Skeletal muscle satellite cell (primary cell): Measurements from ENCODE around the gene CRB1.

ENCODE experiments used
- H3K27me3 ChIP-seq: 2 replicates; pipeline ENCODE4 v1.7.0; 2013; ENCODE audit warnings: low read length; ENCODE audit not compliant: control insufficient read depth, insufficient read depth
- H3K36me3 ChIP-seq: 2 replicates; pipeline ENCODE4 v1.7.0; 2013; ENCODE audit warnings: mild to moderate bottlenecking, control low read depth, low read length; ENCODE audit not compliant: insufficient read depth
- H3K4me1 ChIP-seq: 2 replicates; pipeline ENCODE4 v1.7.0; 2013; ENCODE audit warnings: low read length; ENCODE audit not compliant: control insufficient read depth, insufficient read depth
- H3K4me2 ChIP-seq: 2 replicates; pipeline ENCODE4 v1.7.0; 2013; ENCODE audit warnings: mild to moderate bottlenecking, low read length
- H3K4me3 ChIP-seq: 2 replicates; pipeline ENCODE4 v1.7.0; 2013; ENCODE audit warnings: low read length
- H3K9ac ChIP-seq: 2 replicates; pipeline ENCODE4 v1.7.0; 2013; ENCODE audit warnings: mild to moderate bottlenecking, low read depth, low read length, moderate library complexity
- H3K9me3 ChIP-seq: replicated peaks from 2 replicates; pipeline ENCODE4 v1.7.0; 2013; ENCODE audit warnings: mild to moderate bottlenecking, control low read depth, low read length

CRB1 gene

GRCh38 chr1:197327776-197328364, 59.8 kb downstream of the CRB1 start:
- no peaks in the 10 kb centered on the region for H3K9me3 ChIP-seq
- H3K4me2 ChIP-seq, result no peak overlapping the region
- H3K36me3 ChIP-seq, result no peaks in the 10 kb centered on the region
- H3K27me3 ChIP-seq, result no peaks in the 10 kb centered on the region
- no peaks in the 10 kb centered on the region for H3K4me1 ChIP-seq
- no peak overlapping the region for H3K9ac ChIP-seq
- H3K4me3 ChIP-seq, result no peak overlapping the region

GRCh38 chr1:197330213-197330612, 62.2 kb downstream of the CRB1 start:
- no peaks in the 10 kb centered on the region for H3K9me3 ChIP-seq
- no peak overlapping the region for H3K4me2 ChIP-seq
- H3K4me3 ChIP-seq, result no peak overlapping the region
- no peaks in the 10 kb centered on the region for H3K36me3 ChIP-seq
- H3K4me1 ChIP-seq, result no peaks in the 10 kb centered on the region
- no peaks in the 10 kb centered on the region for H3K27me3 ChIP-seq
- H3K9ac ChIP-seq, result no peak overlapping the region

DNA sequence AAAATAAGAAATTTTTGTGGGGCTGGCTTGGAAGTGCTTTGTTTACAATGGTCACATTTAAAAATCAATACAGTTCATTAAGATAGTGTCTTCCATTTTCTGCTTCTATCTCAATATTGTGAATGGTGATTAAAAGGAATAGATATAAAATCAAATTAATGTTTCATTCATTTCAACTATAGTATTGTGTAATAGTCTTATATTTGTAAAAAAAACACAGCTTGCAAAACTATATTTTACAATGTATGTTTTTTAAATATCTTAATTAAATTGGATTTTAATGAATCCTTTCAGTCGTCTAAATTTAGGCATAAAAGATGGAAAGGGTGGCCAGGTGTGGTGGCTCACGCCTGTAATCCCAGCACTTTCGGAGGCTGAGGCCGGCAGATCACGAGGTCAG, 63.5 kb downstream of the CRB1 start:
- Histone ChIP-seq H3K4me1 (no peaks in the 10 kb centered on the region), H3K27me3 (no peaks in the 10 kb centered on the region), H3K9me3 (no peaks in the 10 kb centered on the region), H3K36me3 (no peaks in the 10 kb centered on the region), H3K9ac (no peak overlapping the region), H3K4me3 (no peak overlapping the region), H3K4me2 (no peak overlapping the region)

- Histone ChIP-seq H3K4me2 (no peak overlapping the region), H3K36me3 (no peaks in the 10 kb centered on the region), H3K4me3 (no peak overlapping the region), H3K27me3 (no peaks in the 10 kb centered on the region), H3K9me3 (no peaks in the 10 kb centered on the region), H3K9ac (no peak overlapping the region), H3K4me1 (no peaks in the 10 kb centered on the region)
Measured at GRCh38 chr1:197333041-197333440, 65.0 kb downstream of the CRB1 start.

DNA sequence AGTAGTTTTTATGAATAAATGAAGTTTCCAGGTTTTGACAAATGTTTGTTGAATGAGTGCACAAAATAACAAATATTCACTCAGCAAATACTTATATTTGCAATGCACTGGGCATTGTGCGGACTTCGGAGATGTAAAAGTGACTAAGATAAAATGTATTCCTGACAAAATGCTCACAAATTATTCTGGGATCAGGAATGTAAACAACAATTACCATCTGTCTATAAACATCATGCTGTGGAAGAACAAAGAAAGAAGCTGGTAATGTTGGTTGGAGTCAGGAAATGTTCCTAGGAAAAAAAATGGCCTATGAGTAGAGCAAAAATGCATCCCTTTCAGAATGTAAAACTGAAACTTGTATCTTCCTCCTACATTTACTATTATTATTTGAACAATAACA, 68.5 kb downstream of the CRB1 start:
- H3K27me3 ChIP-seq, result no peaks in the 10 kb centered on the region
- H3K36me3 ChIP-seq, result no peaks in the 10 kb centered on the region
- no peak overlapping the region for H3K4me2 ChIP-seq
- H3K4me3 ChIP-seq, result no peak overlapping the region
- H3K9ac ChIP-seq, result no peak overlapping the region
- H3K9me3 ChIP-seq, result no peaks in the 10 kb centered on the region
- H3K4me1 ChIP-seq, result no peaks in the 10 kb centered on the region

- no peaks in the 10 kb centered on the region for H3K9me3 ChIP-seq
- H3K4me1 ChIP-seq, result no peaks in the 10 kb centered on the region
- no peaks in the 10 kb centered on the region for H3K27me3 ChIP-seq
- H3K36me3 ChIP-seq, result no peaks in the 10 kb centered on the region
- H3K9ac ChIP-seq, result no peak overlapping the region
- H3K4me2 ChIP-seq, result no peak overlapping the region
- no peak overlapping the region for H3K4me3 ChIP-seq
Measured at GRCh38 chr1:197339106-197340060, 71.3 kb downstream of the CRB1 start.

GRCh38 chr1:197341626-197342025, 73.6 kb downstream of the CRB1 start:
- no peak overlapping the region for H3K4me3 ChIP-seq
- no peaks in the 10 kb centered on the region for H3K27me3 ChIP-seq
- H3K9me3 ChIP-seq, result no peaks in the 10 kb centered on the region
- H3K36me3 ChIP-seq, result no peaks in the 10 kb centered on the region
- H3K9ac ChIP-seq, result no peak overlapping the region
- no peak overlapping the region for H3K4me2 ChIP-seq
- H3K4me1 ChIP-seq, result no peaks in the 10 kb centered on the region

DNA sequence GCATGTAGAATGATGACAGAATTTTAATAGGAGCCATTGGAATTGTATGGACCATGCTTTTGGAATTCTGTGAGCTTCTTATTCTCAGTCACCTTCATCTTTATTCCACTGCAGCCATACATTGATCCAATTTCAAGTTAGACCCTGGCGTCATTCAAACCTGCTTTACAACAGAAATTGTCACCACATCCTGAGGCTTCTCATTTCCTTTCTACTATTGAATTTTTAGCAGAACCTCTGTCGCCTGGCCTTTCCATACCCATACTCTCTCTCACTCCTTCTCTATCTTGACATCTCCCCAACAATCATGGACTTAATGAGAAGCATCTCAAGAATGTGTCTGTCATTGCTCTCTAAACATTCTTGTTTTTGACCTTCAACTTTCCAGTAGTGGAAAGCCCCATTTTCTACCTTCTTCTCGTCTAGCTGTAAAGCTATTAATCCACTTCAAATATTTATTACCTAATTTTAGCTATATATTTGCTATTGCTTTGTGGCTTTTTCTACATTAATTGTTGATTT, 74.1 kb downstream of the CRB1 start:
- H3K9ac ChIP-seq, result no peak overlapping the region
- no peaks in the 10 kb centered on the region for H3K4me1 ChIP-seq
- H3K36me3 ChIP-seq, result no peaks in the 10 kb centered on the region
- H3K9me3 ChIP-seq, result no peaks in the 10 kb centered on the region
- H3K4me2 ChIP-seq, result no peak overlapping the region
- no peaks in the 10 kb centered on the region for H3K27me3 ChIP-seq
- no peak overlapping the region for H3K4me3 ChIP-seq

DNA sequence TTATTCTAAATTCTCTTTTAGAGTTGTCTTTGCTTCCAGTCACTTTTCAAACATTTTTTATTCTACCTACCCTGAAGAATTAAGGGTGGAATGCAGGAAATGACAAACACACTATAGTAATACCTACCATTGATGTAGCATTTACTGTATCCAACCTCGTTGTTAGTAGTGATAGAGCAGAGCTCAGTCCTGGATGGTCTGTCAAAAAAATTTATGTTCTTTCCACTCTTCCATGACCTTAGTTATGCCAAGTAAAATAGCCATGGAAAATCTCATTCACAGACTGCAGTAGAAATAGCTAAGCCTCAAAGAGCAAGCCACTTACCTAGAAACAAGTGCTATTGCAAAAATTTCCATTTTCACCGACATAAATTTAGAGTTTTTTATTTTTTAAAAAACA, 74.6 kb downstream of the CRB1 start:
- Histone ChIP-seq H3K4me1 (no peaks in the 10 kb centered on the region), H3K27me3 (no peaks in the 10 kb centered on the region), H3K4me2 (no peak overlapping the region), H3K4me3 (no peak overlapping the region), H3K9me3 (no peaks in the 10 kb centered on the region), H3K9ac (no peak overlapping the region), H3K36me3 (no peaks in the 10 kb centered on the region)

DNA sequence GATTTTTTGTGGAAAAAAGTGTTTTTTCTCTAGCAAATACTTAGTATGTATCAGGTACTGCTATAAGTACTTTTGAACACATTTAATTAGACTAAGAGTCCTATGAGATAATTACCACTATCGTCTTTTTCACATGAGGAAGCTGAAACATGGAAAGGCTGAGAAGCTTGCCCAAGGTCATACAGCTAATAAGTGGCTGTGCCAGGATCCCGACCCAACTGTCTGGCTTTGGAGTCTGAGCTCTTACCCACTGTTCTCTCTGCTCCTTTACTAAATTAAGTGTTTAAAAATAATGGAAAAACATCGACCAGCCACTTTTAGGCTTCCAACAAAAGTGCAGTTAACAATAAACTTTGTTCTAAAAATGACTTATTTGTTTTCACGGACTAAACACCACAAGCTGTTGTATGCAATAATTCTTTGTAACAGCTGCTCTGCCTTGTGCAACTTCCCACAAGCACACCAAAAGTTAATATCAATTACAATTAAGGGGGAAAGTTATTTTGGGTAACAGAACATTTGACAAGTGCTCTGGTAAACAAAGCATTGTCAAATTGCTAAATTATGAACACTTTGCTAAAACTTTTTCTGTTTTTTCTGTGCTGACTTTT, 75.7 kb downstream of the CRB1 start:
- no peak overlapping the region for H3K4me3 ChIP-seq
- no peaks in the 10 kb centered on the region for H3K27me3 ChIP-seq
- H3K36me3 ChIP-seq, result no peaks in the 10 kb centered on the region
- H3K9ac ChIP-seq, result no peak overlapping the region
- no peaks in the 10 kb centered on the region for H3K4me1 ChIP-seq
- H3K4me2 ChIP-seq, result peak overlapping the region; percentile 25
- H3K9me3 ChIP-seq, result no peaks in the 10 kb centered on the region

GRCh38 chr1:197351821-197352440, 83.9 kb downstream of the CRB1 start:
- Histone ChIP-seq H3K4me1 (no peaks in the 10 kb centered on the region), H3K27me3 (no peaks in the 10 kb centered on the region), H3K9ac (no peak overlapping the region), H3K4me2 (no peak overlapping the region), H3K9me3 (no peaks in the 10 kb centered on the region), H3K4me3 (no peak overlapping the region), H3K36me3 (no peaks in the 10 kb centered on the region)
